Activated CD8-positive, alpha-beta memory T cell treated with anti-CD3 and anti-CD28 coated beads for 1 hour (primary cell): ENCODE data around the gene MAPK11.

ENCODE experiments used
- DNase-seq, 2 donors: peaks; one replicate each; pipeline ENCODE4 v3.0.0-alpha.2; 2020; ENCODE audit warnings: low read depth in 1 of 2; ENCODE audit errors: extremely low read depth in 1 of 2

MAPK11 gene

GRCh38 chr22:50227579-50228215 is 42.5 kb downstream of the MAPK11 start:
- no peak for DNase-seq

GRCh38 chr22:50226875-50227165 is 43.4 kb downstream of the MAPK11 start:
- no peak for DNase-seq

GRCh38 chr22:50226063-50226874 is 43.9 kb downstream of the MAPK11 start:
- no peak for DNase-seq

GRCh38 chr22:50225200-50225969 is 44.8 kb downstream of the MAPK11 start:
- no peak for DNase-seq

- DNase-seq, result no peak
These were observed 46.1 kb downstream of the MAPK11 start for GRCh38 chr22:50224071-50224470.

- DNase-seq, result no peak
These were observed 47.7 kb downstream of the MAPK11 start for GRCh38 chr22:50222508-50222907.

GRCh38 chr22:50221410-50222300 is 48.5 kb downstream of the MAPK11 start:
- DNase-seq, result no peak

- no peak for DNase-seq
These were observed 49.4 kb downstream of the MAPK11 start for GRCh38 chr22:50220603-50221409.

- no peak for DNase-seq
These were observed 50.2 kb downstream of the MAPK11 start for GRCh38 chr22:50219800-50220602.

- no peak for DNase-seq
These were observed 51.0 kb downstream of the MAPK11 start for GRCh38 chr22:50218996-50219727.

GRCh38 chr22:50218153-50218995 is 51.8 kb downstream of the MAPK11 start:
- no peak for DNase-seq

GRCh38 chr22:50217543-50218152 is 52.5 kb downstream of the MAPK11 start:
- no peak for DNase-seq

GRCh38 chr22:50216684-50217520 is 53.3 kb downstream of the MAPK11 start:
- DNase-seq, result no peak

- no peak for DNase-seq
These were observed 54.0 kb downstream of the MAPK11 start for GRCh38 chr22:50216055-50216683.

- no peak for DNase-seq
These were observed 54.7 kb downstream of the MAPK11 start for GRCh38 chr22:50215297-50216054.
